HG03442 (cell line): ENCODE data around the gene NEDD4L.
A peak's percentile ranks its signal among the peaks of the same experiment; 100 is the strongest.

ENCODE experiments used
- ATAC-seq: cut with Tn5 transposase; IDR thresholded peaks from one replicate; pipeline ENCODE4 v1.9.1; 2021; ENCODE audit warnings: mild to moderate bottlenecking, moderate library complexity; ENCODE audit not compliant: unreplicated experiment

NEDD4L gene

GRCh38 chr18:58177004-58177717 lies 133.1 kb downstream of the NEDD4L start:
- no peak for ATAC-seq

DNA sequence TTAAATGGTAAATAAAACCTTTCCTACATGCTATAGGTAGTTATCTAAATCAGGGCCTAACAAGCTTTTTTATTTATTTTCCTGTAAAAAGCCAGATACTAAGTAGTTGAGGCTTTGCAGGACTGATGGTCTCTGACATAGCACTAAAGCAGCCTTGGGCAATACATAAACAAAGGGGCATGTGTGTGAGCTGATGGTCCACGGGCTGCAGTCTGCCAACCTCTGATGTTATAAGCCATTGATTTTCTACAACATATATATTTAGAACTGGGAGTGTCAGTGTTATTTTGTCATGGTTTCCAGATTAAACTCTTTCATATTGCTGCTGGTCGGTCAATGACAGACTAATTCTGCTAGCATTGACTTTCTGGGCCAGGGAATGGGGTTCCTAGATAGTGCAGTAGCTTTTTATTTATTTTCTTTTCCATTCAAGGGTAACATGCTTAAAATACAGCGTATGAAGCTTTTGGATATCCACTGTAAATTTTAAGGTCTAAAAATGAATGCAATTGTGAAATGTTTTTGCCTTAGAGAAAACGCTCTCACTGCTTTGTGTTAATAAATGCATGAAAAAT lies 134.0 kb downstream of the NEDD4L start:
- ATAC-seq = no peak

- ATAC-seq = no peak
Measured at GRCh38 chr18:58178511-58178910, 134.5 kb downstream of the NEDD4L start.

GRCh38 chr18:58180172-58180571 lies 136.1 kb downstream of the NEDD4L start:
- no peak for ATAC-seq

GRCh38 chr18:58180738-58181353 lies 136.8 kb downstream of the NEDD4L start:
- no peak for ATAC-seq

DNA sequence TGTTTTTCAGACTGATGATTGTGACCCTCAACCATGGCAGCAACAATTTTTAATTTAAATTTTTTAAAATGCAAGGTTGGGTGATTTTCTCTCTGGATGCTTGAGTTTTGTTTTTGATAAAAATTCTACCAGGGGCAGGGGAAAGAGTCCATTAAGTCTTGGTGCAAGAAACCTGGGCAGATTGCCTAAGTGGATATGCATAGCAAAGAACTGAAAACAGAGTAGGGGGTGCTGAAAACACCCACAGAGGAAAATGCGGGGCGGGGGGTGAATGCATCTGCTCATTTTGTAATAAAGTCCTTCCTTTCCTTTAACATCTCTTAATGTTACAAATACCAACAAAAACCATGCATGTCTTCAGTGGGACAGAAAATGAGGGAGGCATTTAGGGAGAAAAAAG lies 138.0 kb downstream of the NEDD4L start:
- no peak for ATAC-seq

GRCh38 chr18:58183226-58183625 lies 139.2 kb downstream of the NEDD4L start:
- ATAC-seq = no peak

GRCh38 chr18:58186258-58186948 lies 142.4 kb downstream of the NEDD4L start:
- no peak for ATAC-seq

GRCh38 chr18:58187674-58188073 lies 143.6 kb downstream of the NEDD4L start:
- ATAC-seq = no peak

DNA sequence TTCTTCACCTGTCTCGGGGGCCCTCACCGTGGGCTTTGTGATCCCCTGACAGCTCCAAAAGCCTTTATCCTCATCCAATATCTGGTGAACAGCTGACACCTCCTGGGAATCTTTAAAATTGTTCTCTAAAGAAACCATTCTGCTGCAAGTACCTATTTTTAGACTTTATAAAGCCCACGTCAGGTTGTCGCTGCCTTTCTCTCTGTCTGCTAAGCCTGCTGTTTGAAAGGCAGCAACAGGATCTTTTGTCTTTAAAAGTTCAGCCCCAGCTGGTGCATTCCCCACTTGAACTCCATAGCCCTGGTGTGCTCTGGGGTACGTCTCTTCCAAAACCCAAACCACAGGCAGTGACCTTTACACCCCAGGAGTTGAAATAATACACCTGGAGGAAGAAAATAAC lies 145.0 kb downstream of the NEDD4L start:
- ATAC-seq = no peak

GRCh38 chr18:58190842-58191530 lies 147.0 kb downstream of the NEDD4L start:
- ATAC-seq = no peak

DNA sequence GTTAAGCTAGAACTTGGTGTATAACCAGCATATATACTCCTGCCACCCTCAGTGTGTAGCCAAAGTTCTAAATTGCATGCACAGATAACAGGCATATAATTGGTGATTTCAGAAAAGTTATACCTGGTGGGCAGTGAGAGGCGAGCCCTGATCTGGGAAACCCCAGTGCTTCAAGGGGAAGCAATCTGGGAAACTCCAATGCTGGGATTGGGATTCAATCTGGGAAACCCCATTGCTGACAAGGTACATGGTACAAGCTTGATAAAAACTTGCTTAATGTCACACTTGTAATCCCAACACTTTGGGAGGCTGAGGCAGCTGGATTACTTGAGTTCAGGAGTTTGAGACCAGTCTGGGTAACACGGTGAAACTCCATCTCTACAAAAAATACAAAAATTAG lies 147.6 kb downstream of the NEDD4L start:
- ATAC-seq = no peak

DNA sequence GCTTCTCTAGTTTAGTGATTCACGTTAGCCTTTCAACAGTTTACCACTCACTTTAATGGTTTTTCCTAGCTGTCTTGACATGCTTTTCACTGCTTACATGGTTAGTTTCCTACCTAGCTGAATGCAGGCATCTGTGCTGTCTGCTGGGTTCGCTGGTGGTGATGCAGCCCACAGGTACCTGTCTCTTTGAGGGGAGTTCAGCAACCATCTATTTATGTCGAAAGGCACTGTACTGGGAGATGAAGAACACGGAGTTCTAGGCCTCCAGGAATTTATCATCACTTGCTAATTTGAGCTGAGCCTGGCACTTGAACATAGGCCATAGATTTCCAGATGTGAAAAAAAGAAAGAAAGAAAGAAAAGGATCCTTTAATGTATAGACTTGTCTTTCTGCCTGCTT lies 148.5 kb downstream of the NEDD4L start:
- ATAC-seq = no peak

DNA sequence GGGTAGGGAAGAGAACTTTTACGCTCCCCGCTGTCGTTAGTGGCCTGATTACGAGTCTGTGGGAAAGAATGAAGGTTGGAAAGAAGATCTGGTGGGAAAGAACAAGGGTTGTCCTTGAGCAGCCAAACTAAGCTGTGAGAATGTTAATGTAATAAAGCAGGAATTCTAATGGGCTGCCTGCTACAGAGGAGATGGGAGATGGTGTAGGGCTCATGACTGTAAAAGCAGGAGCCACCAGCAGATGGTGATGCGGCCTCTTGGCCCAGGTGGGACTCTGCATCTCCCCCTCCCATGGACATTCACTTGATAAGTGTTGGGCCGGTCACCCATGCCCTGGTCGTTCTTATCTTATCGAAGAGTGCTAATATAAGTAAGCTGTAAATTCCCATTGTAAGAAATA lies 150.0 kb downstream of the NEDD4L start:
- no peak for ATAC-seq

DNA sequence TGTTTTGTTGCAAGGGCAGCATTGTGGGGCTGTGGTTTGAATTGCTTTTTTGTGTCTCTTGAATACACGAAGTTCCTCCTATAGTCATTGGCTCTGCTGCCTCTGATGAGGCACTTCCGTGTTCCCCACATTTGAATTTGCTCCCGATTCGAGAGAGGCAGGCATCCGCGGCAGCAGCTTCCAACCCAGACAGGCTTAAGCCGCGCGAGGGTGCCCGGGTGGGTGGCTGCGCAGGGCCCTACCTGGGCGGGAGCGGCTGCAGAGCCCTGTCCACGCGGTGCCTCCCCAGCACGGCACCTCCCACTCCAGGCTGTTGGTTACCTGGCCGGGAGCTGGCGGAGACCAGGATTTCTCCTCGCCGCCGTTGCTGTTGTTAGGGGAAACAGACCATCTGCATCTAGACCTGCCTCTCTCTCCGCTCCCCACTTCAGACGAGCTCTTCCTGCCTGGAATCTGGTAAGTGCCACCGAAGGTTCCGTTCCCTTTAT lies 151.3 kb downstream of the NEDD4L start:
- ATAC-seq = peak; percentile 49

DNA sequence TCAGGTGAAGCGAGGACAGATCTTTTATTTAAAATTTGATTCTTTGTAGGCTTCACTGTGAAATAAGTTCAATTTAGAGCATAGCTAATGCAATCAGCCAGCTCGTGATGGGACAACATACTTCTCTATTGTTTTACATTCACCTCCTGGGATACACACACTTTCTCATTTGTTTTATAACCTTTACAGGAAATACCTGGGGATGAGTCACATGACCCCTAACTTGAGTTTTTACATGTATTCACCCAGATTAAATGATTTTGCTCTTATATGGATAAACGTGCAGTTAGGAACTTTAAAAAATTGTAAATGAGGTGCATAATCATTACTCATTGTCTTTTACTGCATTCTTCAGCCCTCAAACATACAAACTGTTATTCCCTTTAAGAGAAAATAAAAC lies 152.1 kb downstream of the NEDD4L start:
- ATAC-seq = no peak

GRCh38 chr18:58196881-58197872 lies 153.2 kb downstream of the NEDD4L start:
- no peak for ATAC-seq

- ATAC-seq = no peak
Measured at GRCh38 chr18:58201268-58201667, 157.2 kb downstream of the NEDD4L start.

- ATAC-seq = no peak
Measured at GRCh38 chr18:58201733-58202730, 158.0 kb downstream of the NEDD4L start.
